Putamen (tissue), 1 donor: ENCODE measurements around the gene MACO1.
A peak's percentile ranks its signal among the peaks of the same experiment; 100 is the strongest.

Experiments used
- DNase-seq: peaks from one replicate; pipeline ENCODE4 v3.0.0-alpha.2; 2016; ENCODE audit warnings: low spot score

Gene MACO1

DNA sequence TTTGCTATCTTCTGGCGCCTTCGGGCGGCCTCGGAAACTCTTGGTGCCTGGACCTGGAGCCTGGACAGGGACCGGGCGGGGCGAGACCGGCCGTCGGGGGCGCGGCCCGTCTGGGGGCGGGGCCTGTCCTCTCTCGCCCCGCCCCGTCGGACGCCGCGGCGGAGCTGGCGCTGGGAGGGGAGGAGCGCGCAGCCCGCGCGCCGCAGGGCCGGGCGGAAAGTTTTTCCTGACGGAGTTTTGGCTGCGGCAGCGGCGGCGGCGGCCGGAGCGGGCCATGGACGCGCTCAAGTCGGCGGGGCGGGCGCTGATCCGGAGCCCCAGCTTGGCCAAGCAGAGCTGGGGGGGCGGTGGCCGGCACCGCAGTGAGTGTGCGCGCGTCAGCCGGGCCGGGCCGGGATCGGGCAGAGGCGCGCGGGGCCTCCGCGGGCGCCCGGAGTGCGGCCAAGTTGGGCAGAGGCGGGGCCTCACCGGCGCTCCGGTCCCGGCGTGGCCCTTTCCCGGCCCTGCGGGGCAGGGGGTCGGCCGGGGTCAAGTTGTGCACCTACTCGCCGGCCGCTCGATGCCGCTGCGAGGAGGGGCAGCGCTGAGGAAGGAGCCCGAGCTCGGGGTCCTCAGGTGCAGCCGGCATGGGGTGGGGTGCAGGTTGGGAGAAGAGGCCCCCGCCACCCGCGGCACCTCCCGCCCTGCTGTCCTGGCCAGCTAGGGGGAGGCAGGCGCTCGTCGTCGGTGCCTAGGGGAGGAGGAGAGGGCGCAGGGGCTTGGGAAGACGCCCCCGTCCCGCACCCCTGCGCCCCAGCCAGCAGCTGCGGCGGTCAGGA lies 112.9 kb downstream of the MACO1 start, which contains the start of gene LDLRAP1:
LDLRAP1 (plus strand) TSS at position 182 of the 818 bp plus-strand sequence; CDS start at position 275, 93 bp downstream.
- peak; percentile 85 for DNase-seq

DNA sequence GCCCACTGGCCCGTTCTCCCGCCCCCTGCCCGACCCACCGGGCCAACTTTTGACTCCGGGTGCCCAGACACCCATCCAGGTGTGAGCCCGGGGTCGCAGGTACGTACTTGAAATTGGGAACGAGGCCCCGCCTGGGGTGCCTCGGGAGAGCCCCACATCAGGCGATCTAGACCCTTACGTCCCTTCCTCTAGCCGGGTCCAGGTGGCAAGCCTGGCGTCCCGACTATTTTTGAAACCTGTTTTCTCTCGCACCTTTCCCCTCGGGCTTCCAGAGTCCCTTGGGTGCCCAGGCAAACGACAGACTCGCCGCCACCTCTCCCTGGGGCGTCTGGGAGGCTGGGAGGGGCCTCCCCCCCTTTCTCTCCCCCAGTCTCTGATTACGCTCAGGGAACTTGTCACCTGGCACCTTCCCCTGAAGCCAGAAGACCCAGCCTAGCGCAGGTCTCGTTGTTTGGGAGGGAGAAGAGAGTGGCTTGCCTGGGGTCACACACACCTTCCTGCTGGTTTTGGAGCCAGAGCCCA lies 113.6 kb downstream of the MACO1 start:
- no peak for DNase-seq

DNA sequence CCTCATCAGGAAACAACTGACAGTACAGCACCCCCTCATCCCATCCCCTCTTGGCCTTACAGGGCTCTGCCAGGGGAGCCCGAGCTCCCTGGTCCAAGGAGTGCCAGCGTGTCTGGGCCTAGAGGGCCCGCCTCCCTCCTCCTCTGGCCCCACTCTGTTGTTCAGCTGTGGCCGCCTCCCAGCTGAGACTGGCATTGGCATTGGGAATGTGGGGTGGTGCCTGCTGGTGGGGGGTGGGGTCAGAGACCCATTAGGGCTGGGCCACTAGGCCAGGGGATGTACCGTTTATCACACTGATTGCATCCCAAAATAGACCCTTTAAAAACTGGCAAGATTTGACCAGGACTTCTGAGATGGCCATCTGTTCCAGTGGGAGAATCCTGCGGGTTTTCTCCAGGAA lies 114.1 kb downstream of the MACO1 start:
- DNase-seq = peak; percentile 75

DNA sequence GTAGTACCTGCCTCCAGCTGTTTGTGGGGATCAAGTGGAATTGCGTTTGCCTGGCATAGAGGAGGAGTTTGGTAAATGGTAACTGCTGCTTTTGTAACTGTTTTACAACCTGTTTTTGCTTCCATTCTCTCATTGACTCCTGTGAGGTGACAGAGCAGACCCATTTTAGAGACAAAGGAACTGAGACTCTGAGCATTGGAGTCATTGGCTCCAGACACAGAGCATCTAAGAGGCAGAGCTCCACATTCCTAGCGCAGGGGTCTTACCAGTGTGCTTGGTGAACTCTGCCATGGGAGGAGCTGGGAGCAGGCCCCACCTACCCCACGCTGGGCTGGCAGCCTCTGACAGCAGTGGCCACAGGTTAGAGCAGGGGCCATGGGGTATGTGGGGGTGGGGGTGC lies 115.1 kb downstream of the MACO1 start:
- DNase-seq = no peak

DNA sequence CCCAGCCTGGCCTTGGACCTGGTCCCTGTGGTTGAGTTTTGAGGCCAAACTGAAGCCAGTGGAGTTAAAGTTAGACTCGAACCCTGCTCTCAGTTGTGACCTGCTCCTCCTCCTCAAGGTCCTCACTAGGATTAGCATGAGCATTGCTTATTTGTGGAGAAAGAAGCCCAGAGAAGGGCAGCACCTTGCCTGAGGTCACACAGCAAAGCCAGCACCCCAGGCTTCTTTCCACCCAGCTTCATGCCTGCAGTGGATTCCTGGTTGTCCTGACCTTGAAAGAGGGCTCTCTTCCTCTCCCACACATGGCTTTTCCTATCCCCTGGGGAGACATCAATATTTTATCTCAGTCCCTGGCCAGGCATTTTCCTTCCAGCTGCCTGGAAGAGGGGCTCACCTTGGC lies 115.5 kb downstream of the MACO1 start:
- no peak for DNase-seq

DNA sequence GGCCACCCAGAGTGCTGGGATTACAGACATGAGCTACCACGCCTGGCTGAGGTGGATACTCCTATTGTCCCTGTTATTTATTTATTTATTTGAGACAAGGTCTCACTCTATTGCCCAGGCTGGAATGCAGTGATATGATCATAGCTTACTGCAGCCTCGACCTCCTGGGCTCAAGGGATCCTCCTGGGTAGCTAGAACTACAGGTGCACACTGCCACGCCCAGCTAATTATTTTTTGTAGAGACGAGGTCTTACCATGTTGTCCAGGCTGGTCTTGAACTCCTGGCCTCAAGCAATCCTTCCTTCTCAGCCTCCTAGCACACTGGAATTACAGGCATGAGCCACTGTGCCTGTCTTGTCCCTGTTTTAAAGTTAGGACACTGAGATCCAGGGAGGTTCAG lies 117.9 kb downstream of the MACO1 start:
- no peak for DNase-seq

DNA sequence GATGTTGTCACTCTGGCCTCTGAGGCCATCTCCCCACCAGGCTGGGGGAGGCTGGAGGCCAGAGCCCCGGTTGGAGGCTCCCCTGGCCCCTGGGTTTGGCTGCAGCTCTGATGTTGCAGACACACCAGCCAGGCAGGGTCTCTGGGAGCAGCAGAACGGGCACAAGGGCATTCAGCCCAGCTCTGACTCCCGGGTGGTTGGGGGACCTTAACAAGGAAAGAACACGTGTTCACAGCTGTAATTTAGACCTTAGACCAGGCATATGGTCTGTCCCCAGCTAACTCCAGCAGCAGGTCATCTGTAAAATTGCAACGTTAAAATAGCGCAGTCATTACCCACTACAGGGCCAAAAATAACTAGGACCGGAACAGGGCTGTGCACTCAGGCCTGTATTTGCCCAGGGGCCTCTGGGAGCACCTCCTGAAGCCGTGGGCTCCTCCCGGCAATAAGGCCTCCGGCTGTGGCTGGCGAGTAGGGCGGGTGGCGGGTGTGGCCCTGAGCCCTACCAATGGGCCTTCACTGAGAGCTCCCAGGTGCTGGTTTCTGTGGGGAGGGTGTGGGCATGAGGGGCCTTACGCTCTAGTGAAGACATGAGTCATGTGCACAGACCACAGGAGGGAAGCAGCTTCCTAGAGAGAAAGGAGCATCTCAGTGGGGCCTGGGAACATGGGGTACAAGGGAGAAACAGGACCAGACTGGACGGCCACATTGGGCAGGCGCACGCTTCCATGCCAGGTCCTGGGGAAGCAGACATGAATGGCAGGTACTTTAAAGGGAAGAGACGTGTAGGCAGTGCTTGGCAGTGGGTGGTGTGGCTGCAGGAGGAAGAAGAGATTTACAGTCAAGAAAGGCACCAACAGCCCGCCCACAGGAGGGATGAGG lies 118.8 kb downstream of the MACO1 start:
- no peak for DNase-seq
